ENCODE results near the gene OGFOD3. TPM values are rescaled to one million over a fixed set of nuclear protein-coding genes. Genes with fewer than 3 reads are reported as not detected.

OGFOD3 gene
- total RNA-seq, 1 experiment from 2014 or later: 29.3 TPM

DNA sequence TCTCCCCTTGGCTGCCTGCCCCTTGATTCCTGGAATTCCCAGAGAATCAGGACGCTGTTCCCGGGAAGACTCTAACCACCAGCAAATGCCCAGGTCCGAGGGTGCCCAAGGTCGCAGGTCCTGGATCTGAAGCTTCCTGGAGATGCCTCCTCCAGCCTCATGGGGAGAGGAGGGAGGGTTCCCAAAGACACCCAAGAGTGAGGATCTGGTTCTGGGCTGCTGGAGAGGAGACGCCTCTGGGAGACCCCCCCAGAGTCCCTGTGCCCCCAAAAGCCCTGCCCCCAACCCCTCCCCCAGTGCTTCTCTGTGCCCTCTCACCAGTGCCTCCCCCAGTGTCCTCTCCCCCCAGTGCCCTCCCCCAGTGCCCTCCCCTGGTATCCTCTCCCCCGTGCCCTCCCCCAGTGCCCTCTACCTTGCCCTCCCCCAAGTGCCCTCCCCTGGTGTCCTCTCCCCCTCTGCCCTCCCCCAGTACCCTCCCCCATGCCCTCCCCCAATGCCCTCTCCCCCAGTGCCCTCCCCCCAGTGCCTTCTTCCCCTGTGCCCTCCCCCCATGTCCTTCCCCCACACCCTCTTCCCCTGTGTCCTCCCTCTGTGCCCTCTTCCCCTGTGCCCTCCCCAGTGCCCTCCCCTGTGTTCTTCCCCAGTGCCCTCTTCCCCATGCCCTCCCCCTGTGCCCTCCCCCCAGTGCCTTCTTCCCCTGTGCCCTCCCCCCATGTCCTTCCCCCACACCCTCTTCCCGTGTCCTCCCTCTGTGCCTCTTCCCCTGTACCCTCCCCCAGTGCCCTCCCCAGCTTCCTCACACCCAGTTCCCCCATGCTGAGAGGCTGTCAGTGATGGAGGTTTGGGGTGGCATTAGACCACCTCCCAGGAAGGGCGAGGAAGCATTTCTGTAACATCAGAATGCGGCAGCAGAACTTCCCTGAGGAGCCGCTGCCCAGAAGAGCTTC lies 78.5 kb downstream of the OGFOD3 start:
- in situ Hi-C loops (cut with HindIII; ENCODE audit: low pct_unique_long_range_greater_than_20kb, low sequenced_read_pairs): no loop called here
- no peak for DNase-seq (ENCODE audit: low read depth, low spot score)

Small RNA genes lying within 50 kb of the gene (small RNA-seq; reads per million reads assigned to genes)
- 0 reads per million in 2 experiments for gene RF00019

Other genes with a start within 250 kb of the OGFOD3 start
- gene CCDC57, start 205.7 kb downstream of the OGFOD3 start, total RNA-seq (2014; rRNA removed; shearing (Covaris generic)): 15.7 and 17.8 TPM in 2 replicates
- gene SLC16A3, start 189.5 kb downstream of the OGFOD3 start, total RNA-seq (2014; rRNA removed; shearing (Covaris generic)): 9.6 and 12.8 TPM in 2 replicates
- 18.0 and 23.6 TPM in 2 replicates for gene CSNK1D, start 144.9 kb downstream of the OGFOD3 start, total RNA-seq (2014; rRNA removed; shearing (Covaris generic))
- not detected in 2 replicates for gene CD7, start 101.0 kb downstream of the OGFOD3 start, total RNA-seq (2014; rRNA removed; shearing (Covaris generic))
- 0.37 and 0.50 TPM in 2 replicates for gene SECTM1, start 84.8 kb downstream of the OGFOD3 start, total RNA-seq (2014; rRNA removed; shearing (Covaris generic))
- 0.05 and 0.19 TPM in 2 replicates for gene TEX19, start 59.3 kb downstream of the OGFOD3 start, total RNA-seq (2014; rRNA removed; shearing (Covaris generic))
- not detected in 2 replicates for gene UTS2R, start 46.8 kb downstream of the OGFOD3 start, total RNA-seq (2014; rRNA removed; shearing (Covaris generic))
- gene HEXD, start 239 bp downstream of the OGFOD3 start, total RNA-seq (2014; rRNA removed; shearing (Covaris generic)): 4.4 and 7.9 TPM in 2 replicates
- 27.3 and 30.3 TPM in 2 replicates for gene CYBC1, start 32.2 kb upstream of the OGFOD3 start, total RNA-seq (2014; rRNA removed; shearing (Covaris generic))
- 49.9 and 55.4 TPM in 2 replicates for gene NARF, start 40.2 kb upstream of the OGFOD3 start, total RNA-seq (2014; rRNA removed; shearing (Covaris generic))
- 33.0 and 33.6 TPM in 2 replicates for gene FOXK2, start 101.1 kb upstream of the OGFOD3 start, total RNA-seq (2014; rRNA removed; shearing (Covaris generic))
- gene WDR45B, start 229.9 kb upstream of the OGFOD3 start, total RNA-seq (2014; rRNA removed; shearing (Covaris generic)): 75.5 and 78.4 TPM in 2 replicates